ENCODE measurements around the gene PLCD1.
A peak's percentile ranks its signal among the peaks of the same experiment; 100 is the strongest.

PLCD1 gene

DNA sequence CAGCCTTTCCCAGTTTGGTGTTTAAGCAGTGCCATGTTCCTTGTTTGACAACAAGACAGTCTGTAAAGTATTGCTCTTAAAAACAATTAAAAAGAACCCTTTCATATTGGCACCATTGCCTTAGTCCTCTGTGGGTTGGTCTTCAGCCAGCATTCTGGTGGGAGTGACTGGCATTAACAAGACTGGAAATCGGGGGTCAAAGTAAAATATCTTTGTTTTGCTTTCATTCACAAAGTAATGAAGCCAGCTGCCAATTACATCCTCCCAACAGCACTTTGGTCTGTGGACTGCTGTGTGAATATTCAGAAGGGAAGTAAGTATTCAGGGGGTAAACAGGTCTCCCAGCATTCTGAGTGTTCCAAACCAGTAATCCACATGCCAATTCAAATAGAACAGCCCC is 47.1 kb downstream of the PLCD1 start:
- Histone ChIP-seq H2BK15ac (ENCODE audit: low read length) (no peak overlapping the region), H3K4me2 (ENCODE audit: insufficient read depth, low read length, poor library complexity, severe bottlenecking) (no peak overlapping the region), H2BK12ac (ENCODE audit: low read length) (no peak overlapping the region), H3K9ac (ENCODE audit: low read depth, low read length, poor library complexity) (no peak overlapping the region), H3K9me3 (replicated peaks in 1 of 2; ENCODE audit: control insufficient read depth in 2 of 2, insufficient read depth in 1 of 2, low read depth in 1 of 2, low read length in 2 of 2) (no peaks in the 10 kb centered on the region), H2AFZ (ENCODE audit: low read length) (no peak overlapping the region), H3K27ac (replicated peaks; ENCODE audit: low read length) (no peak overlapping the region), H4K8ac (ENCODE audit: low read depth, low read length) (no peak overlapping the region), H3K4me1 (ENCODE audit: control insufficient read depth in 2 of 2, insufficient read depth in 1 of 2, low read depth in 1 of 2, low read length in 2 of 2) (no peaks in the 10 kb centered on the region), H4K91ac (ENCODE audit: low read depth, low read length, poor library complexity) (no peak overlapping the region), H2AK5ac (ENCODE audit: low read depth, low read length) (no peak overlapping the region), H2BK120ac (ENCODE audit: low read depth, low read length) (no peak overlapping the region), H3K79me1 (ENCODE audit: low read depth, low read length) (no peaks in the 10 kb centered on the region), H3K36me3 (replicated peaks in 1 of 2; ENCODE audit: control insufficient read depth in 2 of 2, insufficient read depth in 2 of 2, low read length in 2 of 2) (peaks cover 5 to 37% of the 10 kb centered on the region in 2 donors), H2BK5ac (ENCODE audit: low read length) (no peak overlapping the region), H3K23ac (ENCODE audit: low read depth, low read length, poor library complexity) (no peak overlapping the region), H3K4ac (ENCODE audit: low read length) (no peak overlapping the region), H3K4me3 (ENCODE audit: low read length in 2 of 2) (no peak overlapping the region), H3K27me3 (ENCODE audit: control insufficient read depth in 3 of 3, insufficient read depth in 3 of 3, low read depth in 1 of 3, low read length in 3 of 3) (no peaks in the 10 kb centered on the region), H3K18ac (ENCODE audit: low read length) (no peak overlapping the region), H3K14ac (ENCODE audit: low read length) (no peak overlapping the region)
- no peak for DNase-seq (ENCODE audit: low spot score)
- WGBS, 2 donors (ENCODE audit: extremely low coverage in 2 of 2, insufficient read length in 2 of 2, insufficient replicate concordance in 1 of 2) = no CpG with 5 or more reads among the region's 1 CpG

DNA sequence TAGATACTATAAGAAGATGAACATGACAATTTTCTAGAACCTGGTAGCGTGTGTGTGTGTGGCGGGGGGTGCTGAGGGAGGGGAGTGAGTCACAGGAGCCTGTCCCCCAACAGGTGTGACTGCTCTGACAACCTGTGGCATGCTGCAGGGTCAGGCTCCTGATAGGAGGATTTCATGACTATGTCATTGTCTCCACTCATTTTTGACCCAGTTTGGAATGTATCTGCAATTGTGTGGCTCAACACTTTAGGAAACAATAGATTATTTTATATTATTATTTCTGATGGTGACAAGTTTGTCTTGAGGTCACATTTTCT is 48.1 kb downstream of the PLCD1 start:
- Histone ChIP-seq H3K4me2 (ENCODE audit: insufficient read depth, low read length, poor library complexity, severe bottlenecking) (no peak overlapping the region), H3K9me3 (replicated peaks in 1 of 2; ENCODE audit: control insufficient read depth in 2 of 2, insufficient read depth in 1 of 2, low read depth in 1 of 2, low read length in 2 of 2) (no peaks in the 10 kb centered on the region), H3K27me3 (ENCODE audit: control insufficient read depth in 3 of 3, insufficient read depth in 3 of 3, low read depth in 1 of 3, low read length in 3 of 3) (no peaks in the 10 kb centered on the region), H3K36me3 (replicated peaks in 1 of 2; ENCODE audit: control insufficient read depth in 2 of 2, insufficient read depth in 2 of 2, low read length in 2 of 2) (peaks cover 7 to 43% of the 10 kb centered on the region in 2 donors), H4K91ac (ENCODE audit: low read depth, low read length, poor library complexity) (no peak overlapping the region), H2BK5ac (ENCODE audit: low read length) (no peak overlapping the region), H2BK120ac (ENCODE audit: low read depth, low read length) (no peak overlapping the region), H3K4ac (ENCODE audit: low read length) (no peak overlapping the region), H2AFZ (ENCODE audit: low read length) (no peak overlapping the region), H4K8ac (ENCODE audit: low read depth, low read length) (no peak overlapping the region), H3K27ac (replicated peaks; ENCODE audit: low read length) (no peak overlapping the region), H3K9ac (ENCODE audit: low read depth, low read length, poor library complexity) (no peak overlapping the region), H3K18ac (ENCODE audit: low read length) (no peak overlapping the region), H3K4me1 (ENCODE audit: control insufficient read depth in 2 of 2, insufficient read depth in 1 of 2, low read depth in 1 of 2, low read length in 2 of 2) (no peaks in the 10 kb centered on the region), H3K79me1 (ENCODE audit: low read depth, low read length) (no peaks in the 10 kb centered on the region), H3K23ac (ENCODE audit: low read depth, low read length, poor library complexity) (no peak overlapping the region), H2AK5ac (ENCODE audit: low read depth, low read length) (no peak overlapping the region), H2BK12ac (ENCODE audit: low read length) (no peak overlapping the region), H3K4me3 (ENCODE audit: low read length in 2 of 2) (no peak overlapping the region), H3K14ac (ENCODE audit: low read length) (no peak overlapping the region), H2BK15ac (ENCODE audit: low read length) (no peak overlapping the region)
- WGBS, 2 donors (ENCODE audit: extremely low coverage in 2 of 2, insufficient read length in 2 of 2, insufficient replicate concordance in 1 of 2) = no CpG with 5 or more reads among the region's 2 CpGs
- no peak for DNase-seq (ENCODE audit: low spot score)

GRCh38 chr3:37980462-37981347 is 48.7 kb downstream of the PLCD1 start:
- H3K79me1 ChIP-seq (ENCODE audit: low read depth, low read length) = no peaks in the 10 kb centered on the region
- no CpG with 5 or more reads among the region's 14 CpGs for WGBS, 2 donors (ENCODE audit: extremely low coverage in 2 of 2, insufficient read length in 2 of 2, insufficient replicate concordance in 1 of 2)
- H3K4me2 ChIP-seq (ENCODE audit: insufficient read depth, low read length, poor library complexity, severe bottlenecking) = no peak overlapping the region
- peaks cover 11 to 49% of the 10 kb centered on the region in 2 donors for H3K36me3 ChIP-seq (replicated peaks in 1 of 2; ENCODE audit: control insufficient read depth in 2 of 2, insufficient read depth in 2 of 2, low read length in 2 of 2)
- DNase-seq (ENCODE audit: low spot score) = no peak
- H2BK120ac ChIP-seq (ENCODE audit: low read depth, low read length) = no peak overlapping the region
- no peak overlapping the region for H3K4me3 ChIP-seq (ENCODE audit: low read length in 2 of 2)
- no peak overlapping the region for H2AFZ ChIP-seq (ENCODE audit: low read length)
- no peak overlapping the region for H2BK5ac ChIP-seq (ENCODE audit: low read length)
- H3K23ac ChIP-seq (ENCODE audit: low read depth, low read length, poor library complexity) = peak overlapping the region; percentile 57
- no peak overlapping the region for H3K27ac ChIP-seq (replicated peaks; ENCODE audit: low read length)
- no peak overlapping the region for H2BK15ac ChIP-seq (ENCODE audit: low read length)
- H3K14ac ChIP-seq (ENCODE audit: low read length) = no peak overlapping the region
- H4K91ac ChIP-seq (ENCODE audit: low read depth, low read length, poor library complexity) = no peak overlapping the region
- no peak overlapping the region for H2BK12ac ChIP-seq (ENCODE audit: low read length)
- no peak overlapping the region for H2AK5ac ChIP-seq (ENCODE audit: low read depth, low read length)
- H3K9me3 ChIP-seq (replicated peaks in 1 of 2; ENCODE audit: control insufficient read depth in 2 of 2, insufficient read depth in 1 of 2, low read depth in 1 of 2, low read length in 2 of 2) = peaks cover 0 to 2% of the 10 kb centered on the region in 2 donors
- H3K4me1 ChIP-seq (ENCODE audit: control insufficient read depth in 2 of 2, insufficient read depth in 1 of 2, low read depth in 1 of 2, low read length in 2 of 2) = no peaks in the 10 kb centered on the region
- no peak overlapping the region for H3K9ac ChIP-seq (ENCODE audit: low read depth, low read length, poor library complexity)
- H4K8ac ChIP-seq (ENCODE audit: low read depth, low read length) = no peak overlapping the region
- no peak overlapping the region for H3K18ac ChIP-seq (ENCODE audit: low read length)
- no peaks in the 10 kb centered on the region for H3K27me3 ChIP-seq (ENCODE audit: control insufficient read depth in 3 of 3, insufficient read depth in 3 of 3, low read depth in 1 of 3, low read length in 3 of 3)
- no peak overlapping the region for H3K4ac ChIP-seq (ENCODE audit: low read length)

- Histone ChIP-seq H3K9me3 (replicated peaks in 1 of 2; ENCODE audit: control insufficient read depth in 2 of 2, insufficient read depth in 1 of 2, low read depth in 1 of 2, low read length in 2 of 2) (peaks cover 0 to 2% of the 10 kb centered on the region in 2 donors), H3K4me3 (ENCODE audit: low read length in 2 of 2) (no peak overlapping the region), H3K27me3 (ENCODE audit: control insufficient read depth in 3 of 3, insufficient read depth in 3 of 3, low read depth in 1 of 3, low read length in 3 of 3) (no peaks in the 10 kb centered on the region), H2AFZ (ENCODE audit: low read length) (no peak overlapping the region), H4K91ac (ENCODE audit: low read depth, low read length, poor library complexity) (no peak overlapping the region), H4K8ac (ENCODE audit: low read depth, low read length) (no peak overlapping the region), H3K4me2 (ENCODE audit: insufficient read depth, low read length, poor library complexity, severe bottlenecking) (no peak overlapping the region), H3K18ac (ENCODE audit: low read length) (no peak overlapping the region), H3K4me1 (ENCODE audit: control insufficient read depth in 2 of 2, insufficient read depth in 1 of 2, low read depth in 1 of 2, low read length in 2 of 2) (no peaks in the 10 kb centered on the region), H2BK120ac (ENCODE audit: low read depth, low read length) (no peak overlapping the region), H2AK5ac (ENCODE audit: low read depth, low read length) (no peak overlapping the region), H3K4ac (ENCODE audit: low read length) (no peak overlapping the region), H2BK15ac (ENCODE audit: low read length) (no peak overlapping the region), H3K23ac (ENCODE audit: low read depth, low read length, poor library complexity) (no peak overlapping the region), H2BK12ac (ENCODE audit: low read length) (no peak overlapping the region), H3K14ac (ENCODE audit: low read length) (no peak overlapping the region), H3K36me3 (replicated peaks in 1 of 2; ENCODE audit: control insufficient read depth in 2 of 2, insufficient read depth in 2 of 2, low read length in 2 of 2) (peaks cover 15 to 53% of the 10 kb centered on the region in 2 donors), H3K27ac (replicated peaks; ENCODE audit: low read length) (no peak overlapping the region), H3K9ac (ENCODE audit: low read depth, low read length, poor library complexity) (no peak overlapping the region), H3K79me1 (ENCODE audit: low read depth, low read length) (no peaks in the 10 kb centered on the region), H2BK5ac (ENCODE audit: low read length) (no peak overlapping the region)
- no peak for DNase-seq (ENCODE audit: low spot score)
- WGBS, 2 donors (ENCODE audit: extremely low coverage in 2 of 2, insufficient read length in 2 of 2, insufficient replicate concordance in 1 of 2) = no CpG with 5 or more reads among the region's 8 CpGs
These were observed 49.6 kb downstream of the PLCD1 start for GRCh38 chr3:37979541-37980461.
